ENCODE measurements around the gene HYAL3. TPM values are rescaled to one million over a fixed set of nuclear protein-coding genes. Genes with fewer than 3 reads are reported as not detected.

The HYAL3 gene
- total RNA-seq, 6 experiments from 2014 or later: 4.7 to 8.3 (median 5.8) TPM

- TF ChIP-seq CTCF (IDR thresholded peaks at IDR 0.05): no peak
- H3K4me3 Mint-ChIP-seq: no peak overlapping the region
- no peak overlapping the region for H3K27ac Mint-ChIP-seq
Observed at GRCh38 chr3:50302095-50303012, 3.1 kb upstream of the HYAL3 start.

GRCh38 chr3:50300681-50301254, 1.6 kb upstream of the HYAL3 start:
- Mint-ChIP-seq H3K27me3 (ENCODE audit: insufficient read depth) (no peaks in the 10 kb centered on the region; the same call in 1 of the 2 replicates), H3K4me1 (ENCODE audit: low read depth) (peaks cover 23% of the 10 kb centered on the region), H3K27ac (peak overlapping the region; percentile 92), H3K36me3 (ENCODE audit: low read depth) (no peaks in the 10 kb centered on the region), H3K4me3 (peak overlapping the region; percentile 94; the same call in 1 of the 2 replicates), H3K9me3 (no peaks in the 10 kb centered on the region)
- no peak for DNase-seq
- no peak; the same call in 1 of the 2 replicates for TF ChIP-seq CTCF (IDR thresholded peaks at IDR 0.05)

More at GRCh38 chr3:50302095-50303012, 3.1 kb upstream of the HYAL3 start:
- H3K36me3 Mint-ChIP-seq (ENCODE audit: low read depth): no peaks in the 10 kb centered on the region
- no peaks in the 10 kb centered on the region; the same call in 1 of the 2 replicates for H3K27me3 Mint-ChIP-seq (ENCODE audit: insufficient read depth)
- DNase-seq: no peak
- H3K4me1 Mint-ChIP-seq (ENCODE audit: low read depth): peaks cover 23% of the 10 kb centered on the region
- no peaks in the 10 kb centered on the region; the same call in 1 of the 2 replicates for H3K9me3 Mint-ChIP-seq

- Mint-ChIP-seq H3K4me3 (peak overlapping the region; percentile 94), H3K27ac (peak overlapping the region; percentile 92)
Observed at GRCh38 chr3:50299929-50300680, 900 bp upstream of the HYAL3 start.

GRCh38 chr3:50299638-50299928, 378 bp upstream of the HYAL3 start:
- Mint-ChIP-seq H3K4me1 (ENCODE audit: low read depth) (peaks cover 20% of the 10 kb centered on the region), H3K27me3 (ENCODE audit: insufficient read depth) (no peaks in the 10 kb centered on the region; the same call in 1 of the 2 replicates), H3K9me3 (no peaks in the 10 kb centered on the region), H3K27ac (peak overlapping the region; percentile 92), H3K4me3 (peak overlapping the region; percentile 94), H3K36me3 (ENCODE audit: low read depth) (no peaks in the 10 kb centered on the region)
- TF ChIP-seq CTCF (IDR thresholded peaks at IDR 0.05): no peak
- DNase-seq: no peak

More at GRCh38 chr3:50299929-50300680, 900 bp upstream of the HYAL3 start:
- H3K9me3 Mint-ChIP-seq: no peaks in the 10 kb centered on the region
- H3K4me1 Mint-ChIP-seq (ENCODE audit: low read depth): peaks cover 23% of the 10 kb centered on the region
- peak; percentile 28 for DNase-seq
- no peaks in the 10 kb centered on the region; the same call in 1 of the 2 replicates for H3K27me3 Mint-ChIP-seq (ENCODE audit: insufficient read depth)
- no peak for TF ChIP-seq CTCF (IDR thresholded peaks at IDR 0.05)
- H3K36me3 Mint-ChIP-seq (ENCODE audit: low read depth): no peaks in the 10 kb centered on the region

GRCh38 chr3:50297896-50298725, 1.1 kb downstream of the HYAL3 start:
- no peaks in the 10 kb centered on the region; the same call in 1 of the 2 replicates for H3K27me3 Mint-ChIP-seq (ENCODE audit: insufficient read depth)
- peaks cover 21% of the 10 kb centered on the region for H3K4me1 Mint-ChIP-seq (ENCODE audit: low read depth)
- no peak for DNase-seq
- H3K4me3 Mint-ChIP-seq: peak overlapping the region; percentile 94
- no peaks in the 10 kb centered on the region for H3K9me3 Mint-ChIP-seq
- H3K27ac Mint-ChIP-seq: peak overlapping the region; percentile 29
- H3K36me3 Mint-ChIP-seq (ENCODE audit: low read depth): no peaks in the 10 kb centered on the region
- peak; percentile 61 for TF ChIP-seq CTCF (IDR thresholded peaks at IDR 0.05)

All from HFFc6 (cell line).